Neural progenitor cell (in vitro differentiated cells): Measurements from ENCODE around the gene ABCC10. TPM values are rescaled to one million over a fixed set of nuclear protein-coding genes. Genes with fewer than 3 reads are reported as not detected.

Experiments
- DNase-seq: peaks from one replicate; pipeline ENCODE4 v3.0.0-alpha.2; 2016; ENCODE audit warnings: low spot score
- H2AFZ ChIP-seq: fragments of 200-600 bp; sonication (generic); replicated peaks from 2 replicates; pipeline ENCODE4 v1.6.1; 2016; ENCODE audit warnings: antibody characterized with exemption
- H3F3A ChIP-seq: fragments of 200-600 bp; sonication (generic); 2 replicates; pipeline ENCODE4 v1.6.1; 2016; ENCODE audit warnings: antibody characterized with exemption, low read depth
- H3K27ac ChIP-seq: fragments of 200-600 bp; sonication (generic); 2 replicates; pipeline ENCODE4 v1.5.1; 2016; ENCODE audit warnings: mild to moderate bottlenecking
- H3K27me3 ChIP-seq: fragments of 200-600 bp; sonication (generic); 2 replicates; pipeline ENCODE4 v1.6.1; 2016; ENCODE audit warnings: mild to moderate bottlenecking, moderate library complexity
- H3K36me3 ChIP-seq: fragments of 200-600 bp; sonication (generic); 2 replicates; pipeline ENCODE4 v1.5.1; 2016
- H3K4me1 ChIP-seq: fragments of 200-600 bp; sonication (generic); 2 replicates; pipeline ENCODE4 v1.6.1; 2016; ENCODE audit warnings: mixed run types
- H3K4me2 ChIP-seq: fragments of 200-600 bp; sonication (generic); 2 replicates; pipeline ENCODE4 v1.6.1; 2016
- H3K4me3 ChIP-seq: fragments of 200-600 bp; sonication (generic); 2 replicates; pipeline ENCODE4 v1.5.1; 2016
- H3K79me2 ChIP-seq: fragments of 200-600 bp; sonication (generic); 2 replicates; pipeline ENCODE4 v1.6.1; 2016; ENCODE audit warnings: low read depth
- H3K9ac ChIP-seq: fragments of 200-600 bp; sonication (generic); 2 replicates; pipeline ENCODE4 v1.6.1; 2016
- H3K9me3 ChIP-seq: fragments of 200-600 bp; sonication (generic); 2 replicates; pipeline ENCODE4 v1.5.1; 2016; ENCODE audit warnings: low read depth
- H4K20me1 ChIP-seq: fragments of 200-600 bp; sonication (generic); 2 replicates; pipeline ENCODE4 v1.6.1; 2016; ENCODE audit warnings: low read depth
- H3K27ac Mint-ChIP-seq: 3 replicates; pipeline ENCODE4 v1.8.0; 2021; ENCODE audit warnings: mixed read lengths
- H3K27me3 Mint-ChIP-seq: 2 replicates; pipeline ENCODE4 v1.8.0; 2022; ENCODE audit warnings: low read depth, mild to moderate bottlenecking, inconsistent platforms, moderate library complexity, mixed read lengths; ENCODE audit not compliant: insufficient read depth
- H3K36me3 Mint-ChIP-seq: 3 replicates; pipeline ENCODE4 v1.8.0; 2021; ENCODE audit warnings: mixed read lengths
- H3K4me1 Mint-ChIP-seq: 3 replicates; pipeline ENCODE4 v1.8.0; 2021; ENCODE audit warnings: mixed read lengths
- H3K4me3 Mint-ChIP-seq: 3 replicates; pipeline ENCODE4 v1.8.0; 2021; ENCODE audit warnings: mild to moderate bottlenecking, moderate library complexity, mixed read lengths
- H3K9me3 Mint-ChIP-seq: 3 replicates; pipeline ENCODE4 v1.8.0; 2020; ENCODE audit warnings: mixed read lengths
- EZH2 ChIP-seq: fragments of 200-600 bp; sonication (generic); IDR thresholded peaks from 2 replicates; pipeline ENCODE4 v1.6.1; 2017; ENCODE audit warnings: antibody characterized with exemption, mild to moderate bottlenecking, moderate library complexity
- EZH2phosphoT487 ChIP-seq: fragments of 200-600 bp; sonication (generic); IDR thresholded peaks from 2 replicates; pipeline ENCODE4 v1.6.1; 2017; ENCODE audit warnings: antibody characterized with exemption
- total RNA-seq: library from RNA; depleted of rRNA; stranded (reverse); fragments of >200 nt; gene quantifications from 2 replicates; pipeline ENCODE4 v1.2.3, GENCODE V29; 2015; ENCODE audit warnings: low replicate concordance
- TF ChIP-seq, protein P1 (sequence below): fragments of 200-600 bp; sonication (generic); IDR thresholded peaks from 2 replicates; pipeline ENCODE4 v1.5.1; 2017; ENCODE audit warnings: antibody characterized with exemption, mild to moderate bottlenecking

ABCC10 gene
- total RNA-seq, 1 donor from 2014 or later = 10.1 TPM

DNA sequence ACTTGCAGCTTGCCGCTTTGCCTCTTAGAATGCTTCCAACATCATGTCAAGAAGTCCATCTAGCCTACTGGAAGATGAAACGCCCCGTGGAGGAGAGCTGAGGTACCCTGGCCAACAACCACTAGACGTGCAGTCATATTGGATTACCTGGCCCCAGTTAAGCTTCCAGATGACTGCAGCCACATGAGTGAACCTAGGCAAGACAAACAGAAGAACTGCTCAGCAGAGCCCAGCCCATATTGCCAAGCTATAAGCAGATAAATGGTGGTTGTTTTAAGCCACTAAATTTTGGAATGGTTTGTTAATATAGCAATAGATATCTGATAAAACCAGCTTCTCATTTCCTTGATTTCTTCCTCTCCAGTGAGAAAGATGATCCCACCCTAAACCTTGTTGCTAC, 32.7 kb downstream of the ABCC10 start:
- Histone ChIP-seq H3K9me3 (no peaks in the 10 kb centered on the region), H3K4me3 (no peak overlapping the region), H3K36me3 (no peaks in the 10 kb centered on the region), H3K27ac (no peak overlapping the region), H3K9ac (no peak overlapping the region), H4K20me1 (peaks cover 5% of the 10 kb centered on the region), H3K4me1 (no peaks in the 10 kb centered on the region), H3K4me2 (no peak overlapping the region), H3K79me2 (no peaks in the 10 kb centered on the region), H2AFZ (no peak overlapping the region), H3F3A (peaks cover 15% of the 10 kb centered on the region), H3K27me3 (peaks cover 55% of the 10 kb centered on the region)
- Mint-ChIP-seq H3K27ac (no peak overlapping the region), H3K4me3 (no peak overlapping the region), H3K36me3 (no peaks in the 10 kb centered on the region), H3K27me3 (peaks cover 21% of the 10 kb centered on the region), H3K9me3 (no peaks in the 10 kb centered on the region), H3K4me1 (peaks cover 12% of the 10 kb centered on the region)
- DNase-seq = no peak
- TF ChIP-seq EZH2 (no peak), EZH2phosphoT487 (no peak)
- TF ChIP-seq, protein P1, sequence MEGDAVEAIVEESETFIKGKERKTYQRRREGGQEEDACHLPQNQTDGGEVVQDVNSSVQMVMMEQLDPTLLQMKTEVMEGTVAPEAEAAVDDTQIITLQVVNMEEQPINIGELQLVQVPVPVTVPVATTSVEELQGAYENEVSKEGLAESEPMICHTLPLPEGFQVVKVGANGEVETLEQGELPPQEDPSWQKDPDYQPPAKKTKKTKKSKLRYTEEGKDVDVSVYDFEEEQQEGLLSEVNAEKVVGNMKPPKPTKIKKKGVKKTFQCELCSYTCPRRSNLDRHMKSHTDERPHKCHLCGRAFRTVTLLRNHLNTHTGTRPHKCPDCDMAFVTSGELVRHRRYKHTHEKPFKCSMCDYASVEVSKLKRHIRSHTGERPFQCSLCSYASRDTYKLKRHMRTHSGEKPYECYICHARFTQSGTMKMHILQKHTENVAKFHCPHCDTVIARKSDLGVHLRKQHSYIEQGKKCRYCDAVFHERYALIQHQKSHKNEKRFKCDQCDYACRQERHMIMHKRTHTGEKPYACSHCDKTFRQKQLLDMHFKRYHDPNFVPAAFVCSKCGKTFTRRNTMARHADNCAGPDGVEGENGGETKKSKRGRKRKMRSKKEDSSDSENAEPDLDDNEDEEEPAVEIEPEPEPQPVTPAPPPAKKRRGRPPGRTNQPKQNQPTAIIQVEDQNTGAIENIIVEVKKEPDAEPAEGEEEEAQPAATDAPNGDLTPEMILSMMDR = no peak

DNA sequence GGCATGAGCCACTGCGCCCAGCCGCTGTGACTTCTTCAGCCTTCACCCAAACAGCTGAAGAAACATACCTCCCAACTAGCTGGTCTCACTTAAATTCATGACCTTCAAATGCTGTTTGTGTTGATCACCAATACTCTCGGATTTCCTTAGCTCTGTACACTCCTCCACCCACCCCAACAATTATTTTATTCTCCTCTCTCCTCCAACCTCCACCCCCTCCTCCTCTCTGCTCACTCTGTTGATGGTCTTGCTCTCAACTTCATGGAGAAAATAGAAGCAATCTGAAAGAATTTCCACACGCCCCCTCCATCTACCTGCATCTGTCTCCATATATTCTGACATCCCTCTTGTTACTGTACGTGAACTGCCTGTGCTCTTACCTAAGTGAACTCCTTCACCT, 34.6 kb downstream of the ABCC10 start:
- Mint-ChIP-seq H3K27me3 (peaks cover 17% of the 10 kb centered on the region), H3K4me3 (no peak overlapping the region)

DNA sequence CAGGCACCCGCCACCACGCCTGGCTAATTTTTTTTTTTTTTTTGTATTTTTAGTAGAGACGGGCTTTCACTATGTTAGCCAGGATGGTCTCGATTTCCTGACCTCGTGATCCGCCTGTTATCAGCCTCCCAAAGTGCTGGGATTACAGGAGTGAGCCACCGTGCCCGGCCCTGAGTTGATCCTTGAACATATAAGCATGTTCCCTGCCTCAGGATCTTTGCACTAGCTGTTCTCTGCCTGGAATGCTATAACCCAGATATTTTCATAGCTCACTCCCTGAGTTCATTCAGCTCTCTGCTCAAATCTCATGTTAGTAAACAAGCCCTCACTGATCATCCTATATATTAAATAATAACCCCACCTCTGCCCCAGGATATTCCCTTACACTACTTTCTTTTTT, 37.0 kb downstream of the ABCC10 start:
- Histone ChIP-seq H3F3A (peaks cover 9% of the 10 kb centered on the region), H4K20me1 (no peaks in the 10 kb centered on the region), H3K9me3 (no peaks in the 10 kb centered on the region), H3K79me2 (no peaks in the 10 kb centered on the region), H3K4me2 (no peak overlapping the region), H3K36me3 (no peaks in the 10 kb centered on the region), H3K4me3 (no peak overlapping the region), H3K9ac (no peak overlapping the region), H3K27me3 (peaks cover 21% of the 10 kb centered on the region), H3K4me1 (peaks cover 9% of the 10 kb centered on the region), H3K27ac (no peak overlapping the region), H2AFZ (no peak overlapping the region)
- Mint-ChIP-seq H3K9me3 (no peaks in the 10 kb centered on the region), H3K27ac (no peak overlapping the region), H3K4me1 (peaks cover 2% of the 10 kb centered on the region), H3K27me3 (peaks cover 14% of the 10 kb centered on the region), H3K4me3 (no peak overlapping the region), H3K36me3 (no peaks in the 10 kb centered on the region)
- DNase-seq = no peak
- TF ChIP-seq EZH2phosphoT487 (no peak), EZH2 (no peak)
- TF ChIP-seq, protein P1 = no peak

More for the DNA sequence above, 34.6 kb downstream of the ABCC10 start:
- H3K27ac ChIP-seq = no peak overlapping the region
- H3K9me3 ChIP-seq = no peaks in the 10 kb centered on the region
- H4K20me1 ChIP-seq = no peaks in the 10 kb centered on the region
- Mint-ChIP-seq H3K4me1 (peaks cover under 1% of the 10 kb centered on the region), H3K9me3 (no peaks in the 10 kb centered on the region), H3K27ac (no peak overlapping the region), H3K36me3 (no peaks in the 10 kb centered on the region)
- no peaks in the 10 kb centered on the region for H3K79me2 ChIP-seq
- no peak for TF ChIP-seq EZH2phosphoT487
- TF ChIP-seq EZH2 = no peak
- TF ChIP-seq, protein P1 = no peak
- no peaks in the 10 kb centered on the region for H3K4me1 ChIP-seq
- peaks cover 36% of the 10 kb centered on the region for H3K27me3 ChIP-seq
- H3K4me3 ChIP-seq = no peak overlapping the region
- H3K4me2 ChIP-seq = no peak overlapping the region
- H3K9ac ChIP-seq = no peak overlapping the region
- H3F3A ChIP-seq = peaks cover 2% of the 10 kb centered on the region
- H2AFZ ChIP-seq = no peak overlapping the region
- no peaks in the 10 kb centered on the region for H3K36me3 ChIP-seq
- no peak for DNase-seq
